ENCODE measurements around the gene SAP30BP. TPM values are rescaled to one million over a fixed set of nuclear protein-coding genes. Genes with fewer than 3 reads are reported as not detected.

SAP30BP gene
- total and polyA plus RNA-seq, 2 of the 13 experiments (the other 11 are each of a cell fraction or from before 2014, with no cell fraction given): 67.7 to 99.4 TPM

DNA sequence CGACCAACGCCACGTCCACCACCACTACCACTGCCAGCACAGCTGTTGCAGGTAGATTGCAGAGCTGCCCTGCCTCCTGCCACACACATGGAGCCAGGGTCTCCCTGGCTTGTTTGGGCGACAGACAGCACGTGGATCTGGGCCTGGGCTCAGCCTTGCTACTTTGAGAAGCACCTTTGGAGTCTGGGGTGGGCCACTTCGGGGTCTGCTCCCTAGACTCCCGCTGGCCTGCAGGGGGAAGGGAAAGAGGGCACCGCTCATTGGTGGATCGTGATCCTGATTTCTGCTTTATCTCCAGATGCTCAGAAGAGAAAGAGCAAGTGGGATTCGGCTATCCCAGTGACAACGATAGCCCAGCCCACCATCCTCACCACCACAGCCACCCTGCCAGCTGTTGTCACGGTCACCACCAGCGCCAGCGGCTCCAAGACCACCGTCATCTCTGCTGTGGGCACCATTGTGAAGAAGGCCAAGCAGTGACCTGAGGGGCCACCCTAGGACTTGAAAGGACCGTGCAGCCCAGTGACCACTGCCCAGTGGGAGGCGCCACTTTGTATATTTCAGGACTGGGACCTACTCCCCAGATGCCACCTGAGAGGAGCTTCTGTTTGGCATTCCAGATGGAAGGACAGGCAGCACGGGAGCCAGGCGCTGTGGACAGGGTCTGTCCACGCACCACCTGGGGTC, 39.0 kb downstream of the SAP30BP start:
- Histone ChIP-seq H3K4me1 (ENCODE audit: insufficient read depth, low read length) (no peaks in the 10 kb centered on the region), H3K4me2 (ENCODE audit: low read depth, low read length) (no peak overlapping the region), H3K27me3 (ENCODE audit: control insufficient read depth in 1 of 2, insufficient read depth in 2 of 2, low read length in 2 of 2) (no peaks in the 10 kb centered on the region), H3K27ac (ENCODE audit: extremely low read length, insufficient read depth, low read length) (no peak overlapping the region), H3K9me3 (ENCODE audit: low read length) (no peaks in the 10 kb centered on the region), H3K36me3 (replicated peaks in 1 of 2; ENCODE audit: control insufficient read depth in 1 of 2, insufficient read depth in 2 of 2, low read length in 2 of 2) (peaks cover 43 to 65% of the 10 kb centered on the region in 2 experiments), H3K9ac (ENCODE audit: insufficient read depth, low read depth, low read length) (no peak overlapping the region), H3K79me2 (ENCODE audit: insufficient read depth, low read length) (no peaks in the 10 kb centered on the region), H2AFZ (ENCODE audit: low read length) (no peak overlapping the region), H3K4me3 (replicated peaks in 1 of 3; ENCODE audit: insufficient read depth in 1 of 3, low read depth in 2 of 3, low read length in 3 of 3) (no peak overlapping the region), H4K20me1 (ENCODE audit: insufficient read depth, low read length) (no peaks in the 10 kb centered on the region)
- intact Hi-C loops (cut with micrococcal nuclease; ENCODE audit: unreplicated experiment): no loop called here
- WGBS (ENCODE audit: low lambda C conversion rate): 92% methylated on average over 20 of the region's 20 CpGs
- in situ Hi-C loops (cut with HindIII; ENCODE audit: extremely low pct_ligation_motif_present, low pct_unique_long_range_greater_than_20kb): no loop called here
- CTCF ChIA-PET (ENCODE audit: low intra/inter-chr PET ratio, low total read pairs): no interaction called here
- no peak for DNase-seq (ENCODE audit: low spot score)
- FAIRE-seq: no peak
- BruUV-seq (replicated peaks): no TSS peak
- ATAC-seq: no peak
- POLR2A ChIA-PET: interaction anchor here (0.8 to 1.3 kb wide), 2 partner anchors 41 to 74 kb away, joined by 3 read pairs; no protein-coding TSS in a partner anchor
- TF ChIP-seq ZNF292 (CRISPR knock-in tag; IDR thresholded peaks at IDR 0.05; ENCODE audit: borderline replicate concordance, low read depth): no peak
- TF ChIP-seq AGO2 (optimal IDR thresholded peaks at IDR 0.05; ENCODE audit: low read depth, low read length): peak; percentile 2
- no peak for TF ChIP-seq ZNF10 (CRISPR knock-in tag; IDR thresholded peaks at IDR 0.05; ENCODE audit: borderline replicate concordance, low read depth)
- no peak for TF ChIP-seq ZNF253 (CRISPR knock-in tag; IDR thresholded peaks at IDR 0.05; ENCODE audit: borderline replicate concordance)
- TF ChIP-seq MTF2 (CRISPR knock-in tag; IDR thresholded peaks at IDR 0.05; ENCODE audit: borderline replicate concordance): no peak
- TF ChIP-seq ZNF775 (CRISPR knock-in tag; IDR thresholded peaks at IDR 0.05; ENCODE audit: borderline replicate concordance): no peak
- TF ChIP-seq POLR2A (IDR thresholded peaks at IDR 0.05; ENCODE audit: insufficient read depth in 1 of 2, low read depth in 2 of 2, low read length in 2 of 2): peak in 1 of 2 experiments; percentile 24; a peak in 1 of 4 replicates
- TF ChIP-seq HHEX (CRISPR knock-in tag; IDR thresholded peaks at IDR 0.05): no peak
- no peak for TF ChIP-seq SOX6 (IDR thresholded peaks at IDR 0.05)
- no peak for TF ChIP-seq SOX6 (CRISPR knock-in tag; IDR thresholded peaks at IDR 0.05)
- no peak for TF ChIP-seq MATR3 (CRISPR knock-in tag; IDR thresholded peaks at IDR 0.05)
- TF ChIP-seq, protein P1, sequence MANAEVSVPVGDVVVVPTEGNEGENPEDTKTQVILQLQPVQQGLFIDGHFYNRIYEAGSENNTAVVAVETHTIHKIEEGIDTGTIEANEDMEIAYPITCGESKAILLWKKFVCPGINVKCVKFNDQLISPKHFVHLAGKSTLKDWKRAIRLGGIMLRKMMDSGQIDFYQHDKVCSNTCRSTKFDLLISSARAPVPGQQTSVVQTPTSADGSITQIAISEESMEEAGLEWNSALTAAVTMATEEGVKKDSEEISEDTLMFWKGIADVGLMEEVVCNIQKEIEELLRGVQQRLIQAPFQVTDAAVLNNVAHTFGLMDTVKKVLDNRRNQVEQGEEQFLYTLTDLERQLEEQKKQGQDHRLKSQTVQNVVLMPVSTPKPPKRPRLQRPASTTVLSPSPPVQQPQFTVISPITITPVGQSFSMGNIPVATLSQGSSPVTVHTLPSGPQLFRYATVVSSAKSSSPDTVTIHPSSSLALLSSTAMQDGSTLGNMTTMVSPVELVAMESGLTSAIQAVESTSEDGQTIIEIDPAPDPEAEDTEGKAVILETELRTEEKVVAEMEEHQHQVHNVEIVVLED (CRISPR knock-in tag; IDR thresholded peaks at IDR 0.05; ENCODE audit: borderline replicate concordance): no peak
- no peak for TF ChIP-seq ZFAT (CRISPR knock-in tag; conservative IDR thresholded peaks at IDR 0.05)
- TF ChIP-seq SRY (CRISPR knock-in tag; IDR thresholded peaks at IDR 0.05): no peak
- no peak for TF ChIP-seq ZNF382 (CRISPR knock-in tag; IDR thresholded peaks at IDR 0.05; ENCODE audit: borderline replicate concordance)
- no peak for TF ChIP-seq RFXAP (CRISPR knock-in tag; IDR thresholded peaks at IDR 0.05; ENCODE audit: borderline replicate concordance)
- TF ChIP-seq KLF16 (CRISPR knock-in tag; IDR thresholded peaks at IDR 0.05): no peak
- TF ChIP-seq, protein P2, sequence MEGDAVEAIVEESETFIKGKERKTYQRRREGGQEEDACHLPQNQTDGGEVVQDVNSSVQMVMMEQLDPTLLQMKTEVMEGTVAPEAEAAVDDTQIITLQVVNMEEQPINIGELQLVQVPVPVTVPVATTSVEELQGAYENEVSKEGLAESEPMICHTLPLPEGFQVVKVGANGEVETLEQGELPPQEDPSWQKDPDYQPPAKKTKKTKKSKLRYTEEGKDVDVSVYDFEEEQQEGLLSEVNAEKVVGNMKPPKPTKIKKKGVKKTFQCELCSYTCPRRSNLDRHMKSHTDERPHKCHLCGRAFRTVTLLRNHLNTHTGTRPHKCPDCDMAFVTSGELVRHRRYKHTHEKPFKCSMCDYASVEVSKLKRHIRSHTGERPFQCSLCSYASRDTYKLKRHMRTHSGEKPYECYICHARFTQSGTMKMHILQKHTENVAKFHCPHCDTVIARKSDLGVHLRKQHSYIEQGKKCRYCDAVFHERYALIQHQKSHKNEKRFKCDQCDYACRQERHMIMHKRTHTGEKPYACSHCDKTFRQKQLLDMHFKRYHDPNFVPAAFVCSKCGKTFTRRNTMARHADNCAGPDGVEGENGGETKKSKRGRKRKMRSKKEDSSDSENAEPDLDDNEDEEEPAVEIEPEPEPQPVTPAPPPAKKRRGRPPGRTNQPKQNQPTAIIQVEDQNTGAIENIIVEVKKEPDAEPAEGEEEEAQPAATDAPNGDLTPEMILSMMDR (CRISPR knock-in tag; IDR thresholded peaks at IDR 0.05): peak; percentile 21; the same call in 1 of the 2 replicates
- no peak for TF ChIP-seq SUZ12 (IDR thresholded peaks at IDR 0.05; ENCODE audit: low read depth, low read length)
- TF ChIP-seq, protein P3, sequence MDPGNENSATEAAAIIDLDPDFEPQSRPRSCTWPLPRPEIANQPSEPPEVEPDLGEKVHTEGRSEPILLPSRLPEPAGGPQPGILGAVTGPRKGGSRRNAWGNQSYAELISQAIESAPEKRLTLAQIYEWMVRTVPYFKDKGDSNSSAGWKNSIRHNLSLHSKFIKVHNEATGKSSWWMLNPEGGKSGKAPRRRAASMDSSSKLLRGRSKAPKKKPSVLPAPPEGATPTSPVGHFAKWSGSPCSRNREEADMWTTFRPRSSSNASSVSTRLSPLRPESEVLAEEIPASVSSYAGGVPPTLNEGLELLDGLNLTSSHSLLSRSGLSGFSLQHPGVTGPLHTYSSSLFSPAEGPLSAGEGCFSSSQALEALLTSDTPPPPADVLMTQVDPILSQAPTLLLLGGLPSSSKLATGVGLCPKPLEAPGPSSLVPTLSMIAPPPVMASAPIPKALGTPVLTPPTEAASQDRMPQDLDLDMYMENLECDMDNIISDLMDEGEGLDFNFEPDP (CRISPR knock-in tag; conservative IDR thresholded peaks at IDR 0.05): no peak
- no peak for TF ChIP-seq ZNF143 (CRISPR knock-in tag; IDR thresholded peaks at IDR 0.05)
- TF ChIP-seq KDM1A (CRISPR knock-in tag; IDR thresholded peaks at IDR 0.05): no peak
